H1 (cell line): Measurements from ENCODE around the gene ATP1A3. TPM values are rescaled to one million over a fixed set of nuclear protein-coding genes. Genes with fewer than 3 reads are reported as not detected.

Experiments
- CEBPB ChIP-seq: IDR thresholded peaks from 2 replicates; pipeline ENCODE4 v1.6.1; 2012; ENCODE audit warnings: low read depth, low read length
- polyA plus RNA-seq, 7 experiments: library from polyadenylated mRNA; depleted of rRNA in 3 of 7; stranded (reverse) in 5 of 7; unstranded in 2 of 7; fragments of >200 nt in 5 of 7; fragments of 200-250 nt in 2 of 7; gene quantifications; 1 replicate in 5 of 7; 2 replicates in 1 of 7; 4 replicates in 1 of 7; pipeline versions ENCODE4 v1.2.1 to v1.2.3, GENCODE V29; 2011 to 2013; ENCODE audit warnings: missing spikeins in 2 of 7, mixed read lengths in 2 of 7
- total RNA-seq: library from RNA; stranded (reverse); fragmentation: NEBNext Ultra II Directional; extraction: Animal tissue kit (Norgen Biotek cat#: 25700); gene quantifications from 2 replicates; pipeline ENCODE4 v1.2.1, GENCODE V29; 2021

The ATP1A3 gene
- total and polyA plus RNA-seq, 2 of the 8 experiments (the other 6 are each of a cell fraction or from before 2014, with no cell fraction given), result 11.1 to 41.2 TPM

GRCh38 chr19:41925208-41926003, 68.6 kb downstream of the ATP1A3 start (continued):
- TF ChIP-seq CEBPB, result no peak
- TF ChIP-seq, all 59 proteins: peak for 2
